Measurements from ENCODE around the gene MVP. TPM values are rescaled to one million over a fixed set of nuclear protein-coding genes. Genes with fewer than 3 reads are reported as not detected.
"Not testable (repeated sequence)": the region's sequence is repeated elsewhere in the genome, so short reads cannot be mapped to it uniquely, and the experiment has no call there.

The MVP gene
- 238 and 283 TPM in 2 replicates for total RNA-seq

- no peak for DNase-seq (ENCODE audit: extremely low read depth, low read depth, low spot score)
These were observed at the start of gene MVP for GRCh38 chr16:29820271-29820701. MVP (plus strand) TSS chr16:29820462; CDS start chr16:29830550, 10,088 bp downstream.

GRCh38 chr16:29772330-29772729 lies 47.9 kb upstream of the MVP start:
- DNase-seq (ENCODE audit: extremely low read depth, low read depth, low spot score): not testable (repeated sequence)

GRCh38 chr16:29774730-29775129 lies 45.5 kb upstream of the MVP start:
- no peak for DNase-seq (ENCODE audit: extremely low read depth, low read depth, low spot score)

- no peak for DNase-seq (ENCODE audit: extremely low read depth, low read depth, low spot score)
These were observed 44.4 kb upstream of the MVP start for GRCh38 chr16:29775742-29776408.

- no peak for DNase-seq (ENCODE audit: extremely low read depth, low read depth, low spot score)
These were observed 42.5 kb upstream of the MVP start, which contains the start of gene ZG16 for GRCh38 chr16:29777576-29778350. ZG16 (plus strand) TSS chr16:29778256; CDS start chr16:29779267, 1,011 bp downstream.

- DNase-seq (ENCODE audit: extremely low read depth, low read depth, low spot score): no peak
These were observed 40.8 kb upstream of the MVP start for GRCh38 chr16:29779474-29779873.

- not testable (repeated sequence) for DNase-seq (ENCODE audit: extremely low read depth, low read depth, low spot score)
These were observed 36.9 kb upstream of the MVP start for GRCh38 chr16:29783094-29783953.

GRCh38 chr16:29784157-29784556 lies 36.1 kb upstream of the MVP start:
- DNase-seq (ENCODE audit: extremely low read depth, low read depth, low spot score): no peak

- no peak for DNase-seq (ENCODE audit: extremely low read depth, low read depth, low spot score)
These were observed 35.3 kb upstream of the MVP start for GRCh38 chr16:29784901-29785500.

- not testable (repeated sequence) for DNase-seq (ENCODE audit: extremely low read depth, low read depth, low spot score)
These were observed 33.1 kb upstream of the MVP start for GRCh38 chr16:29787155-29787554.

GRCh38 chr16:29789775-29790182 lies 30.5 kb upstream of the MVP start:
- DNase-seq (ENCODE audit: extremely low read depth, low read depth, low spot score): no peak

- peak; percentile 87 for DNase-seq (ENCODE audit: extremely low read depth, low read depth, low spot score)
These were observed 29.9 kb upstream of the MVP start, which contains the start of gene KIF22 for GRCh38 chr16:29790183-29790948. KIF22 (plus strand) TSS chr16:29790751; CDS start chr16:29790760, 9 bp downstream.

GRCh38 chr16:29790949-29791844 lies 29.1 kb upstream of the MVP start:
- DNase-seq (ENCODE audit: extremely low read depth, low read depth, low spot score): no peak

GRCh38 chr16:29791845-29792807 lies 28.1 kb upstream of the MVP start:
- no peak for DNase-seq (ENCODE audit: extremely low read depth, low read depth, low spot score)

GRCh38 chr16:29793153-29793552 lies 27.1 kb upstream of the MVP start:
- DNase-seq (ENCODE audit: extremely low read depth, low read depth, low spot score): not testable (repeated sequence)

GRCh38 chr16:29794231-29794710 lies 26.0 kb upstream of the MVP start:
- no peak for DNase-seq (ENCODE audit: extremely low read depth, low read depth, low spot score)

- no peak for DNase-seq (ENCODE audit: extremely low read depth, low read depth, low spot score)
These were observed 17.8 kb upstream of the MVP start for GRCh38 chr16:29802416-29802935.
